ENCODE measurements around the gene ITGB2.

ITGB2 gene

DNA sequence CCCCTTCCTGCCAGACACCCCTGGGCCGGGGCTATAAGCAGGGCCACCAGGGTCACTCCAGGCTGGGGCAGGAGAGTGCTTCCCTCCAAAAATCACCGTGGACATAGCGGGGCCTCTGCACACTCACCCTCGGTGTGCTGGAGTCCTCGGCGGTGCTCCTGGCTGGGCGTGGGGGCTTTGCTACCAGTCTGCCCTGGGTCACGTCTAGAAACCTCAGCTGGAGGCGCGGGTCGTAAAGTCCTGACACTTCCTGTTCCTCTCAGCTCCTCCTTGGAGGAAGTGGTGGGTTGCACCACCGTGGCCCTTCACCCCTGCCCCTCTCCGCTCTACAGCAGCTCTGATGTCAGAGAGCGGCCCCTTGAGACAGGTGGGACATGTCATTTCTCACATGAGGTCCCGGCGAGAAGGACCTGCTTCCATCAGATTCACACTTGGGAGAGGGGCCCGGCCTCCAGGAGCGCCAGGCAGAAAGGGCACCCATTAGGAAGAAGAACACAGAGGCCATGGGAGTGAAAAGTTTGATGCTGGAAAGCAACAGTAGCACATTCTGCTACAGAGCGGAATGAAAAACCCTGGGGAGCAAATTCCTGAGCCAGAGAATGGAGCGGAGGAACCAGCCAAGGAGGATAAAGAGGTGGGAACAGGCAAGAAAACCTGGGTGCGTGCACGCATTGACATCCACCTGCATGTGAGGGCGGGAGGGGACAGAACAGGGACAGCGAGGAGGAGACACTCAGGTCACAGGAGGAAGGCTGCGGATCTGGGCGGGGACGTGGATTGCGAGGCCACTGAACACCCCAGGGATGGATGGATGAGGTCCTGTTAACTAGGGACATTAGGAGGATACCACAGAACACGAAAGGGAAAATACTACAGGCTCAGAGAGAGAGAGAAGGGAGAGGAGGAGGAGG is at the start of gene ITGB2:
ITGB2 (minus strand) TSS at position 206 of the 911 bp plus-strand sequence. CDS start 10,117 bp downstream, outside the sequence.
- peaks cover 49% of the 10 kb centered on the region for H3K36me3 Mint-ChIP-seq (ENCODE audit: low read depth)
- H3K4me3 Mint-ChIP-seq: peak within 1 kb of the TSS; percentile 94
- H3K27me3 Mint-ChIP-seq: no peaks in the 10 kb centered on the region
- no peaks in the 10 kb centered on the region for H3K9me3 Mint-ChIP-seq
- DNase-seq: peak; percentile 79
- H3K27ac Mint-ChIP-seq: peak within 1 kb of the TSS; percentile 94
- peaks cover 72% of the 10 kb centered on the region for H3K4me1 Mint-ChIP-seq (ENCODE audit: low read depth)

DNA sequence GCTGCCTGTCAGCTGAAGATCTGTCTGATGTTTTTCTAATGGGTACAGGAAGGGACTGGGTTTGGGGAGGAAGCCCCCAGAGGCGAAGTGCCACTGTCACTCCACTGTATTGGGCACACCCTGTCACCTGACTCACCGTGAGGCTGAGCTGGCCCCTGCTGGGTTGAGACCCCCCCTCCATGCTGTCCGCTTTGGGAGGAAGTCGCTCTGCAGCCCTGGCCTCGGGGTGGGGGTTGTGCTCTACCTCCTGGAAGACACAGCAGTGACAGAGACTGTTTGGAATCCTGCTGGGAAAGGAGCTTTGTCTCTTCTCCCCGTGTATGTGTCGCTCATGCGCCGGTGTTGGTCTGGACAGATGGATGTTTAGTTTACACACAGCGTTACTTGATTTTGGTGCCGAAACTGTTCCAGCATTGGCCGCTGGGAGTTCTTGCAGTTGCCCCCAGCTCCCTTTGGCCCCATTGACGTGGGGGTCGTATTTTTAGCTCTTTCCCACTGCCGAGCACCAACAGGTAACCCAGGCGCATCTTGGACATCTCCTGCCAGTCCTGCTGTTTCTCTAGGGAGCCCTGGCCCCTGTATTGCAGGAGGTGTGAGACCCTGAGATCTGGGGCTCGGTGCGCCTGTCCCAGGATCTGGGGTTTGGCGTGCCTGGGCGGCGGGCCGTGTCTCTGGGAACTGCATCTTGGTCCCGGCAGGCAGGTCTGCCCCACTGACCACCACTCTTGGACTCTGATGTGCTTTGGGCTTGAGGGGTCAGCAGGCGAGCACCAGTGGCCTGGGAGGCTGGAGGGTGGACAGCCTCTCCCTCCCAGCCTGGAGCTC is 49.4 kb upstream of the ITGB2 start:
- Mint-ChIP-seq H3K36me3 (ENCODE audit: low read depth) (peaks cover 74% of the 10 kb centered on the region), H3K4me3 (no peak overlapping the region), H3K27ac (peak overlapping the region; percentile 9), H3K9me3 (no peaks in the 10 kb centered on the region), H3K4me1 (ENCODE audit: low read depth) (peaks cover 36% of the 10 kb centered on the region), H3K27me3 (no peaks in the 10 kb centered on the region)
- DNase-seq: no peak

DNA sequence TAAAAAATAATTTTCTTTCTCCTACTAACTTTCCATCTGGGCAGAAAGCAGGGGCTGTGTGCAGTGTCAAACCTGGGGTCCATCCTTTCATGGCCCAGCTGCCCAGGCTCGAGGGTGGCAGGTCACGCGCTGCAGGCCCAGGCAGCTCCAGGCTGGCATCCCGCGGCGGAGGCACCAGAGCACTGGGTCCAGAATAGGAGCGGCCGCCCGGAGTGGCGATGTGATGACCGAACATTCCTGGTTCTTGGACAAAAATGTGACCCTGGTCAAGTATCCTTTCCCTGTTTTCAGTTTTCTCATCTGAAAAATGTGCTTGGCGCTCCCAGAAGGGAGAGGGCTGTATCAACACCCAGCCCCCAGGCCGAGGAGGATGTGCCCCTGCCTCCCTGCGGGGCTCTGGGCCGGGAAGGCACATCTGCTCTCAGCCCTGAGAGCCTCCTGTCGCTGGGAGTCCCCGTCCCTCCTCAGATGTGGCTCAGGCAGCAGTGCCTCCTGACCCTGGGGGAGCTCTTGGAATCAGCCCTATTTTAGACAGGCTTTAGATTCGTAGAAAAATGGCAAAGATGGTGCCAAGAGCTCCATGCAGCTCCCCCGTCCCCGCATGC is 48.5 kb upstream of the ITGB2 start:
- no peak for DNase-seq
- Mint-ChIP-seq H3K27ac (peak overlapping the region; percentile 9), H3K4me1 (ENCODE audit: low read depth) (peaks cover 45% of the 10 kb centered on the region), H3K9me3 (no peaks in the 10 kb centered on the region), H3K27me3 (no peaks in the 10 kb centered on the region), H3K36me3 (ENCODE audit: low read depth) (peaks cover 74% of the 10 kb centered on the region), H3K4me3 (no peak overlapping the region)

DNA sequence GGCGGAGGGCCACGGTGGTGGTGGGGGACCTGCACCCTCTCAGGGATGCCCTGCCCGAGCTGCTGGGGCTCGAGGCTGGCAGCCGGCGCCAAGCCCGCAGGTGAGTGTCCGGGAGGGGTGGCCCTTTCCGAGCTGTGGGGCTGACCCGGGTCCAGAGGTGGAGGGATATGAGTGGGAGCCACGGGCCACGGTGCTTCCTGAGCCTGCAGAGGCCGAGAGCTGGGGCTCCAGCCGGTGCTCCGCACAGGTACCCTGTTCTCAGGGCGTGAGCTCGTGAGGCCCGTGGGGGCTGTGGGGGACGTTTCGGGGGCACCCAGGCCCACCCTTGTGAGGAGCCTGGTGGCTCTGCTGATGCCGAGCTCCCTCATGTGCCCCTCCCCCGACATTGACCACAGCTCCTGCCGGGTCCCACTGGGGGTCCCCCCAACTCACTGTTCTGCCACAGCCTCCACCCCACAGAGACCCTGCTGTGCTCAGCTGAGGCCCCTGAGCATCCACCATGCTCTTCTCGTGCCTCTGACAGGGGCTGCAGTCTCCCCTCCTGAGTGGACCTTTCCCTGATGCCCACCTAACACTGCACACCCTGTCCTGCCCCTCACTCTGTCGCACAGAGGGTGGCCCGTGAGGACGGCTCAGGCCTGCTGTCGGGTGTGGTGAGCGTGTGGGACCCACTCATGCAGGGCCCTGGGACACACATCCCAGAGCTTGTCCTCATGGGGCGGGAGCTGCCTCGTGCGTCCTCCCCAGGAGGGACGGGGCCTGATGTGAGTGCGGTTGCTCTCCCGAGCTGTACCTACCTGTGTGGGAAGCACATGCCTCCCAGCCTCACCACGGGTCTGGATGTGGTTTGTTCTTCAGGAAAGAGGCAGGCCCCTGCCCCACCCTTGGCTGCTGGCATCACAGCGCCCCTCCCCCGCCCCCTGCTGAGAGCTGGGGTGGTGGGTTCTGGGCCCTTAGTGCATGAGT is 46.7 kb upstream of the ITGB2 start:
- Mint-ChIP-seq H3K27ac (no peak overlapping the region), H3K4me1 (ENCODE audit: low read depth) (peaks cover 54% of the 10 kb centered on the region), H3K27me3 (no peaks in the 10 kb centered on the region), H3K9me3 (no peaks in the 10 kb centered on the region), H3K36me3 (ENCODE audit: low read depth) (peaks cover 80% of the 10 kb centered on the region), H3K4me3 (no peak overlapping the region)
- DNase-seq: no peak

DNA sequence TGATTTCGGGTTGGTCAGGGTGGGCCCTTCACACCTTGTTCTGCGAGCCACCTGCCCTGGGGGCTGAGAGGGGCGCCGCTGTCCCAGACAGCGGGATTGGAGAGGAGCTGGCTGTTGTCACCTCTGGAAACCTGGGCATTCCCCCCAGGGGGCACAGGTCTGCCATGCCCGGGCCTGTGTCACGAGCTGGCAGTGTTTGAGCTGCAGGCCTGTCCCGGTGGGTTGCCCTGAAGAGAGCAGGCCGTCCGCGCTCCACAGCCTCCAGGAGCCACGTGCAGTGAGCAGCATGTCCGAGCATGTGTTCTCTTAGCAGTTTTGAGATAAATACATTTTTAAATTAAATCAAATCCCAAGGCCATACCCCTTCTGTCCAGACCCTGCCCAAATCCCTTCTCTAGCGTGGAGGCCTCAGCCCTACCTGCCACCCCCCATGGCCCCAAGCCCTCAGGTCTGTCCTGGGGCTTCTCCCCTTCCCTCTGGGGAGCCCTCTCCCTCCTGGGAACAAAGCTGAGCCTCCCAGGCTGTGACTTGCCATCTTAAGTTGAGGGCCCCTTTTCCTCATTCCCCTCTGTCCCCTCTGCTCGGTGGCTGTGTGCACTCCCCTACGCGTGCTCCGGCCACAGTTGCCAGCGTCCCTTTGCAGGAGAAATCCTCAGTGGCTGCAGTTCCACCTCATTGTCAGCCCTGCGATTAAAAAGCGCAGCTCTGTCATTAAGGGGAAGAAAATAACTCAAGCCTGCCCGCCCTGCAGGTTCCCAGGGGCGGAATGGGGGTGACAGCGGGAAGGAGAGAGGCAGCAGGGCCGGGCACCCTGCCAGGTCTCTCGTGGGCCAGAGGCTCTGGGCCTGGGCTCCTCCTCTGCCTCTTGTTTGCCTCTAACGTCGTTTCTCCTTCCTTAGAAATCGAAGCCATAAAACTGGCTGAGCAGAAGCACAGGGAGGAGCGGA is 45.7 kb upstream of the ITGB2 start:
- no peak for DNase-seq
- H3K27me3 Mint-ChIP-seq: no peaks in the 10 kb centered on the region
- no peak overlapping the region for H3K4me3 Mint-ChIP-seq
- H3K27ac Mint-ChIP-seq: no peak overlapping the region
- H3K9me3 Mint-ChIP-seq: no peaks in the 10 kb centered on the region
- H3K4me1 Mint-ChIP-seq (ENCODE audit: low read depth): peaks cover 54% of the 10 kb centered on the region
- H3K36me3 Mint-ChIP-seq (ENCODE audit: low read depth): peaks cover 83% of the 10 kb centered on the region

DNA sequence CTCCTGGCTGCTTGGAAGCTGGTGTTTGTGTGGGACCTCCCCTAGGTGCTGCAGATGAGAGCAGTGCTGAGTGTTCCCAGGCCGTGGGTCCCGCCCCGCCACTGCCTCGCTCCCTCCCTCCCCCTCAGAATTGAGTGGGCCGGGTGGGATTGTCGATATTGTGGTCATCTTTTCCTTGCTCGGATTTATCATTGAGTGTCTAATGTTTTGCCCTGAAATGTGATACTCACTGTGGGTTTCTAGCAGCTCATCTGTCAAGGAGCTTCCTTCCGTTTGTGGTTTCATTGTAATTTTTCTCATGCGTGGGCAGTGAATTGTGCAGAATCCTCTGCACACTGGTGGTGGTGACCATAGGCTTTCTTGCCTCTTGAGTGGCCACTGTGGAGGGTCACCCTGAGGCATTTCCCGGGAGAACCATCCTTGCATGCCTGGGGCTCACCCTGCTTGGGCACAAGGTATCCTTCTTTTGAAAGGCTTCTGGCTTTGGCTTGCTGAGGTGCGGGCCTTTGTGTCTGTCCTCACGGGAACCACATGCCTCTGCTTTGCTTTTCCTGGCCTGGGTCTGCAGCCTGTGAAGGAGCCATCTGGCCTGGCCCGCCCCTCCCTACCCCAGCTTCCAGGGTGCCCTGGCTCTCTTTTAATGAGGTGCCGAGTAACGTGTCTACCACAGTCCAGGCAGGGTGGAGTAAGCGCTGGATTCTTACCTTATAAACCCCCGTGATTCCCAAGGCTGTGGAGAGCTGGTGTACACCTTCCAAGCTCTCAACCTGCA is 44.7 kb upstream of the ITGB2 start:
- peak overlapping the region; percentile 12 for H3K4me3 Mint-ChIP-seq
- no peak for DNase-seq
- peak overlapping the region; percentile 0 for H3K27ac Mint-ChIP-seq
- H3K9me3 Mint-ChIP-seq: no peaks in the 10 kb centered on the region
- H3K4me1 Mint-ChIP-seq (ENCODE audit: low read depth): peaks cover 54% of the 10 kb centered on the region
- H3K36me3 Mint-ChIP-seq (ENCODE audit: low read depth): peaks cover 86% of the 10 kb centered on the region
- no peaks in the 10 kb centered on the region for H3K27me3 Mint-ChIP-seq

DNA sequence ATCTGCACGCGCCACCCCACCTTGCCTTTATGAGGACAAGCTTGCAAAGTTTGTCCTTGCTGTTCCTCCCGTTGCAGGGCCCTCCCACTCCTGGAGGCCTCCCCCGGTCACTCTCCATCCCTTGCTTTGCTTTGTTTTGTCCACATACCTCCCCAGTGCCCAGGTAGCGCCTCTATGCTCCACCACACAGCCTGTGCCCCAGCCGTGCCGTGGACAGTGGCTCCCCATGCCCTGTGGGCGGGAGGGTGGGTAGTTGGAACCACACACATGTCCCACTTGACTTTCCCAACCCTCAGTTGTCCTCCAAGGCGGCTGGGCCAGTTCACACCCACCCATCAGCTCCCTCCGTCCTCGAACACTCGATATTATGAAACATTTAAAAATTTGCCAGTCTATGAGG is 43.7 kb upstream of the ITGB2 start:
- H3K4me1 Mint-ChIP-seq (ENCODE audit: low read depth): peaks cover 47% of the 10 kb centered on the region
- no peak for DNase-seq
- H3K9me3 Mint-ChIP-seq: no peaks in the 10 kb centered on the region
- peaks cover 86% of the 10 kb centered on the region for H3K36me3 Mint-ChIP-seq (ENCODE audit: low read depth)
- H3K4me3 Mint-ChIP-seq: no peak overlapping the region
- no peaks in the 10 kb centered on the region for H3K27me3 Mint-ChIP-seq
- H3K27ac Mint-ChIP-seq: no peak overlapping the region

DNA sequence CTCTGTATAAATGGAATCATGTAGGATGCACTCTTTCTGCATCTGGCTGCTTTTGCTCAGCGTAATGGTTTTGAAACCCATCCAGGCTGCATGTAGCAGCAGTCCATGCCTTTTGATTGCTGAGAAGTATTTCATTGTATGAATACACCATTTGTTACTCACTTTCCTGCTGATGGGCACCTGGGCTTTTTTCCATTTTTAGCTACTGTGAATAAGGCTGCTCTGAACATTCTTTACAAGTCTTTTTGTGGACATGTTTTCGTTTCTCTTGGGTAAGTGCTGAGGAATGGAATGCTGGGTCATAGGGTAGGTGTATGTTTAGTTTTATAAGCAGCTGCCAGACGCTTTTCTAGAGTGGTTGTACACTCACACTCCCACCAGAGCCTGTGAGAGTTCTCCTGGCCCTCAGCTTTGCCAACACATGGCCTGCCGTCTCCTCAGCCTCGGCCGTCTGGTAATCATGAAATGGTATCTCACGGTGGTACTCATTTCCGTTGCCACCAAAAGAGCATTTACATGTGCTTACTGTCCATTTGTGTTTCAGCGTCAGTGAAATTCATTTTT is 41.8 kb upstream of the ITGB2 start:
- Mint-ChIP-seq H3K4me1 (ENCODE audit: low read depth) (peaks cover 35% of the 10 kb centered on the region), H3K27me3 (no peaks in the 10 kb centered on the region), H3K27ac (no peak overlapping the region), H3K4me3 (no peak overlapping the region), H3K36me3 (ENCODE audit: low read depth) (peaks cover 86% of the 10 kb centered on the region), H3K9me3 (no peaks in the 10 kb centered on the region)
- DNase-seq: no peak

DNA sequence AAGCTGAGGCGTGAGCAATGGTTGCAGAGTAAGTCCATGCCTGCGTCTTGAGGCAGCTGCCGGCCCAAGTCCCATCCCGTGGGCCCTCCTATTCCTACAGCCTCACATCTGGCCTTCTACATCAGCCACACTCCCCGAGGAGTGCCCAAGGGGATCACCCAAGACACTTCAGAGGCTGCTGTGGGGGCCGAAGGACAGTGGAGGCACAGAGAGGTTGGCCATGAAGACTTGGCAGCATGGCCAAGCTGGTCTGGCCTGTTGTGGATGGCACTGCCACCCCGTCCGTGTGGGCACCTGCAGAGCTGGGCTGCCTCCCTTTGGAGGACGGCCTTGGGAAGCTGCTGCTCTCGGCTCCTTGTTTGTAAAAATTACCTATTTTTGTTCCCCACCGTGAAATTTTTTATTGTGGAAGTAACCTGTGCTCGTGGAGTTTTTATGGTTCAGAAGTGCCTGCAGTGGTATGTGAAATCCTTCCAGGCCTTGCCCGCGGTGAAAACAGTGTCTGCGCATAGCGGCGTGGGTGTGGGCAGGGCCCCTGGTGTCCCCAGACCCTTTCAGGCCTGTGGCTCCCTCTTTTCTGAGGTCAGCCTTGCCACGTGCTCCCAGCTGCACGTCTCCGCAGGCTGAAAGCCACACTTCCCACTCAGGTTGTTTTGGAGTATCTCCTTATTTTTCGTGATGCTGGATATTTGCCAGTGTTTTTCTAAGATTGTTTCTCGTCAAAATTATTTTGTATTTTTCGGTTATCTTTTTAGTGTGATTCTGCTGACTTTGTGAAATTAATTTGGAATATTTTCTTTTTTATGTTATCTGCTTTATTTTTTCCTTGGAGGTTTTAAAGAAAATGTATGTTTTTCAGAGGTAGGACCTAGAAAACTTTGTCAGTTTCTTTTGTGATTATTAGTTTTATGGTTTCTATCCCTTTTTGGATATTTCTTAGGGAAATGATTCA is 39.7 kb upstream of the ITGB2 start:
- H3K4me1 Mint-ChIP-seq (ENCODE audit: low read depth): peaks cover 22% of the 10 kb centered on the region
- H3K4me3 Mint-ChIP-seq: no peak overlapping the region
- no peaks in the 10 kb centered on the region for H3K27me3 Mint-ChIP-seq
- H3K27ac Mint-ChIP-seq: no peak overlapping the region
- no peaks in the 10 kb centered on the region for H3K9me3 Mint-ChIP-seq
- DNase-seq: no peak
- peaks cover 97% of the 10 kb centered on the region for H3K36me3 Mint-ChIP-seq (ENCODE audit: low read depth)

DNA sequence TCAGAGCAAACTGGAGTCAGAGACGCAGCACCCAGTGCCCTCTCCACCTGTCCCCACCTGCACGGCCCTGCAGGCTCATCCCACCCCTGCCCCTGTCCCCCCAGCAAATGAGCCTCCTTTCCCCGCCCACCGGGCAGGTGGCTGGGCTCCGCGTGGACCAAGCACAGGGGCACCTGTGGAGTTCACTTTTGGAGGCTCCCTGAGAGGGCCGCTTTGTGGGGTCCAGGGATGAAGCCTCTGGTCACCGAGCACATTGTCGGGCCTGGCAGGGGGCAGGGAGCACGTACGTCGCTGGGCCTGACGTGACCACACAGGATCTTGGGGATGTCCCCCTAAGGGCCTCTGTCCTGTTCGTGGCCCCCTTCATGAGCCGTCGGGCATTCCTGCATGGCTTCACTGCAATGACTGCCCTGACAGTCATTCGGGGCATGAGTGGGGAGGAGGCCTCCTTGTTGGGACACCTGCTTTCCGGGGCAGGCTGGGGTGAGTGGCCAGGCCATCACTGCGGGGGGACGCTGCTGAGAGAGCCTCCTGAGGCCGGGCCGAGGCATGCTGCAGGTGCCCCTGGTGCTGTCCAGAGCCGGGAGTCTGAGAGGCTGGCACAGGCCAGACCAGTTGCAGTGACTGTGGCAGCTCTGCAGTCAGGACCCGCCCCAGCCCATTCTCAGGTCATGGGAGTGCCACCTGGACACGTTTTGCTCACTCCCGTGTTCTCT is 38.8 kb upstream of the ITGB2 start:
- Mint-ChIP-seq H3K4me1 (ENCODE audit: low read depth) (peaks cover 14% of the 10 kb centered on the region), H3K9me3 (no peaks in the 10 kb centered on the region), H3K27ac (no peak overlapping the region), H3K27me3 (no peaks in the 10 kb centered on the region), H3K36me3 (ENCODE audit: low read depth) (peaks cover 96% of the 10 kb centered on the region), H3K4me3 (no peak overlapping the region)
- no peak for DNase-seq

Data from activated T-cell treated with anti-CD3 and anti-CD28 coated beads, Interleukin-2, amount 50 U/mL, for 24 hours (primary cell).